ENCODE data around the gene PPP1R9B.

GRCh38 chr17:50135316-50136095 is 15.0 kb downstream of the PPP1R9B start:
- TF ChIP-seq POLR2A (IDR thresholded peaks at IDR 0.05) (no peak), CTCF (IDR thresholded peaks at IDR 0.05) (no peak)

All from prostate gland (tissue), 2 donors.